ENCODE measurements around the gene LRP1.

Gene LRP1

GRCh38 chr12:57181561-57182155 lies 53.4 kb downstream of the LRP1 start:
- H3K27ac ChIP-seq (ENCODE audit: insufficient read depth, low read length, poor library complexity, severe bottlenecking), result no peak overlapping the region
- H3K4me1 ChIP-seq (ENCODE audit: control insufficient read depth, insufficient read depth, low read length, poor library complexity, severe bottlenecking), result no peaks in the 10 kb centered on the region
- no peaks in the 10 kb centered on the region for H3K9me3 ChIP-seq (ENCODE audit: control insufficient read depth, low read length)
- no peak overlapping the region for H3K4me3 ChIP-seq (ENCODE audit: insufficient read depth, low read depth, low read length, poor library complexity, severe bottlenecking)
- no peaks in the 10 kb centered on the region for H3K36me3 ChIP-seq (ENCODE audit: control insufficient read depth, insufficient read depth, low read length)
- no peak for DNase-seq
- no peaks in the 10 kb centered on the region for H3K27me3 ChIP-seq (replicated peaks; ENCODE audit: control insufficient read depth, insufficient read depth, low read length, poor library complexity, severe bottlenecking)

- no peaks in the 10 kb centered on the region for H3K36me3 ChIP-seq (ENCODE audit: control insufficient read depth, insufficient read depth, low read length)
Observed at GRCh38 chr12:57182918-57183575, 54.8 kb downstream of the LRP1 start.

GRCh38 chr12:57183939-57184725 lies 55.8 kb downstream of the LRP1 start:
- Histone ChIP-seq H3K4me1 (ENCODE audit: control insufficient read depth, insufficient read depth, low read length, poor library complexity, severe bottlenecking) (no peaks in the 10 kb centered on the region), H3K27me3 (replicated peaks; ENCODE audit: control insufficient read depth, insufficient read depth, low read length, poor library complexity, severe bottlenecking) (no peaks in the 10 kb centered on the region), H3K27ac (ENCODE audit: insufficient read depth, low read length, poor library complexity, severe bottlenecking) (no peak overlapping the region), H3K9me3 (ENCODE audit: control insufficient read depth, low read length) (no peaks in the 10 kb centered on the region), H3K36me3 (ENCODE audit: control insufficient read depth, insufficient read depth, low read length) (no peaks in the 10 kb centered on the region), H3K4me3 (ENCODE audit: insufficient read depth, low read depth, low read length, poor library complexity, severe bottlenecking) (no peak overlapping the region)
- no peak for DNase-seq

More at GRCh38 chr12:57182918-57183575, 54.8 kb downstream of the LRP1 start:
- no peak overlapping the region for H3K4me3 ChIP-seq (ENCODE audit: insufficient read depth, low read depth, low read length, poor library complexity, severe bottlenecking)
- peak; percentile 49 to 65 (median 54) for DNase-seq
- H3K27ac ChIP-seq (ENCODE audit: insufficient read depth, low read length, poor library complexity, severe bottlenecking), result no peak overlapping the region
- no peaks in the 10 kb centered on the region for H3K27me3 ChIP-seq (replicated peaks; ENCODE audit: control insufficient read depth, insufficient read depth, low read length, poor library complexity, severe bottlenecking)
- no peaks in the 10 kb centered on the region for H3K9me3 ChIP-seq (ENCODE audit: control insufficient read depth, low read length)
- H3K4me1 ChIP-seq (ENCODE audit: control insufficient read depth, insufficient read depth, low read length, poor library complexity, severe bottlenecking), result no peaks in the 10 kb centered on the region

GRCh38 chr12:57185403-57185802 lies 57.1 kb downstream of the LRP1 start:
- H3K9me3 ChIP-seq (ENCODE audit: control insufficient read depth, low read length), result no peaks in the 10 kb centered on the region
- H3K36me3 ChIP-seq (ENCODE audit: control insufficient read depth, insufficient read depth, low read length), result no peaks in the 10 kb centered on the region
- H3K4me1 ChIP-seq (ENCODE audit: control insufficient read depth, insufficient read depth, low read length, poor library complexity, severe bottlenecking), result no peaks in the 10 kb centered on the region
- no peak overlapping the region for H3K4me3 ChIP-seq (ENCODE audit: insufficient read depth, low read depth, low read length, poor library complexity, severe bottlenecking)
- no peak overlapping the region for H3K27ac ChIP-seq (ENCODE audit: insufficient read depth, low read length, poor library complexity, severe bottlenecking)
- no peak for DNase-seq
- no peaks in the 10 kb centered on the region for H3K27me3 ChIP-seq (replicated peaks; ENCODE audit: control insufficient read depth, insufficient read depth, low read length, poor library complexity, severe bottlenecking)

- DNase-seq, result no peak
Observed at GRCh38 chr12:57185906-57186508, 57.7 kb downstream of the LRP1 start.

GRCh38 chr12:57187222-57188089 lies 59.2 kb downstream of the LRP1 start:
- H3K27me3 ChIP-seq (replicated peaks; ENCODE audit: control insufficient read depth, insufficient read depth, low read length, poor library complexity, severe bottlenecking), result no peaks in the 10 kb centered on the region
- no peak overlapping the region for H3K4me3 ChIP-seq (ENCODE audit: insufficient read depth, low read depth, low read length, poor library complexity, severe bottlenecking)
- no peaks in the 10 kb centered on the region for H3K4me1 ChIP-seq (ENCODE audit: control insufficient read depth, insufficient read depth, low read length, poor library complexity, severe bottlenecking)
- DNase-seq, result no peak
- no peaks in the 10 kb centered on the region for H3K9me3 ChIP-seq (ENCODE audit: control insufficient read depth, low read length)
- H3K36me3 ChIP-seq (ENCODE audit: control insufficient read depth, insufficient read depth, low read length), result no peaks in the 10 kb centered on the region
- H3K27ac ChIP-seq (ENCODE audit: insufficient read depth, low read length, poor library complexity, severe bottlenecking), result no peak overlapping the region

More at GRCh38 chr12:57185906-57186508, 57.7 kb downstream of the LRP1 start:
- H3K4me1 ChIP-seq (ENCODE audit: control insufficient read depth, insufficient read depth, low read length, poor library complexity, severe bottlenecking), result no peaks in the 10 kb centered on the region
- no peak overlapping the region for H3K27ac ChIP-seq (ENCODE audit: insufficient read depth, low read length, poor library complexity, severe bottlenecking)
- H3K4me3 ChIP-seq (ENCODE audit: insufficient read depth, low read depth, low read length, poor library complexity, severe bottlenecking), result no peak overlapping the region
- H3K9me3 ChIP-seq (ENCODE audit: control insufficient read depth, low read length), result no peaks in the 10 kb centered on the region
- H3K27me3 ChIP-seq (replicated peaks; ENCODE audit: control insufficient read depth, insufficient read depth, low read length, poor library complexity, severe bottlenecking), result no peaks in the 10 kb centered on the region
- no peaks in the 10 kb centered on the region for H3K36me3 ChIP-seq (ENCODE audit: control insufficient read depth, insufficient read depth, low read length)

GRCh38 chr12:57188090-57188425 lies 59.8 kb downstream of the LRP1 start:
- H3K36me3 ChIP-seq (ENCODE audit: control insufficient read depth, insufficient read depth, low read length), result no peaks in the 10 kb centered on the region
- no peaks in the 10 kb centered on the region for H3K27me3 ChIP-seq (replicated peaks; ENCODE audit: control insufficient read depth, insufficient read depth, low read length, poor library complexity, severe bottlenecking)
- no peak overlapping the region for H3K4me3 ChIP-seq (ENCODE audit: insufficient read depth, low read depth, low read length, poor library complexity, severe bottlenecking)
- H3K9me3 ChIP-seq (ENCODE audit: control insufficient read depth, low read length), result no peaks in the 10 kb centered on the region
- DNase-seq, result no peak
- H3K27ac ChIP-seq (ENCODE audit: insufficient read depth, low read length, poor library complexity, severe bottlenecking), result no peak overlapping the region
- no peaks in the 10 kb centered on the region for H3K4me1 ChIP-seq (ENCODE audit: control insufficient read depth, insufficient read depth, low read length, poor library complexity, severe bottlenecking)

GRCh38 chr12:57190037-57190436 lies 61.8 kb downstream of the LRP1 start:
- Histone ChIP-seq H3K36me3 (ENCODE audit: control insufficient read depth, insufficient read depth, low read length) (no peaks in the 10 kb centered on the region), H3K9me3 (ENCODE audit: control insufficient read depth, low read length) (no peaks in the 10 kb centered on the region), H3K4me3 (ENCODE audit: insufficient read depth, low read depth, low read length, poor library complexity, severe bottlenecking) (no peak overlapping the region), H3K27ac (ENCODE audit: insufficient read depth, low read length, poor library complexity, severe bottlenecking) (no peak overlapping the region), H3K27me3 (replicated peaks; ENCODE audit: control insufficient read depth, insufficient read depth, low read length, poor library complexity, severe bottlenecking) (no peaks in the 10 kb centered on the region), H3K4me1 (ENCODE audit: control insufficient read depth, insufficient read depth, low read length, poor library complexity, severe bottlenecking) (no peaks in the 10 kb centered on the region)
- no peak for DNase-seq

GRCh38 chr12:57190821-57191220 lies 62.5 kb downstream of the LRP1 start:
- H3K4me1 ChIP-seq (ENCODE audit: control insufficient read depth, insufficient read depth, low read length, poor library complexity, severe bottlenecking), result no peaks in the 10 kb centered on the region
- H3K4me3 ChIP-seq (ENCODE audit: insufficient read depth, low read depth, low read length, poor library complexity, severe bottlenecking), result no peak overlapping the region
- no peaks in the 10 kb centered on the region for H3K27me3 ChIP-seq (replicated peaks; ENCODE audit: control insufficient read depth, insufficient read depth, low read length, poor library complexity, severe bottlenecking)
- no peak for DNase-seq
- no peaks in the 10 kb centered on the region for H3K9me3 ChIP-seq (ENCODE audit: control insufficient read depth, low read length)
- no peak overlapping the region for H3K27ac ChIP-seq (ENCODE audit: insufficient read depth, low read length, poor library complexity, severe bottlenecking)
- H3K36me3 ChIP-seq (ENCODE audit: control insufficient read depth, insufficient read depth, low read length), result no peaks in the 10 kb centered on the region

Data from effector memory CD4-positive, alpha-beta T cell (primary cell).